HCT116 (cell line): ENCODE results near the gene CDK5RAP1. TPM values are rescaled to one million over a fixed set of nuclear protein-coding genes. Genes with fewer than 3 reads are reported as not detected.

Experiments used
- ATAC-seq: fragments of 200-7000 bp; cut with Tn5 transposase; 2 replicates; pipeline ENCODE4 v1.9.1; 2020; ENCODE audit warnings: mild to moderate bottlenecking, moderate library complexity
- BruUV-seq: library from RNA; stranded (reverse); fragments of 400-500 nt; replicated peaks from 2 replicates; lab custom pipeline; 2021; lab: Mats Ljungman, UMichigan
- CTCF ChIA-PET: fragments of 300-600 bp; sonication (Branson Sonifier 250); formaldehyde crosslinking; loops from one replicate; lab custom pipeline; 2021; ENCODE audit warnings: antibody characterized with exemption; lab: Charles Lee
- POLR2A ChIA-PET: fragments of 300-600, 350-600 bp; sonication (Branson Sonifier 250); formaldehyde crosslinking; loops from one replicate; lab custom pipeline; 2021; ENCODE audit warnings: antibody characterized with exemption; lab: Charles Lee
- RAD21 ChIA-PET, 2 experiments: fragments of 300-600 bp; sonication (Branson Sonifier 250); formaldehyde crosslinking; loops; one replicate each; lab custom pipeline; 2023; ENCODE audit warnings: low total read pairs in 2 of 2; ENCODE audit not compliant: uncharacterized antibody in 2 of 2, unreplicated experiment in 2 of 2, low non-redundant PET in 1 of 2; lab: Charles Lee
- DNase-seq: peaks from one replicate; pipeline ENCODE4 v3.0.0-alpha.2; 2010; ENCODE audit warnings: low read depth, low spot score
- H2AFZ ChIP-seq: fragments of 200-600 bp; shearing (Covaris generic), sonication (generic); 2 replicates; pipeline ENCODE4 v1.6.1; 2017; ENCODE audit warnings: low read depth, mixed run types, mixed read lengths, antibody characterized with exemption, low read length; ENCODE audit not compliant: poor library complexity, severe bottlenecking
- H3K27ac ChIP-seq: 2 replicates; pipeline ENCODE4 v1.5.1; 2012; ENCODE audit warnings: low read depth, low read length
- H3K27me3 ChIP-seq: fragments of 200-600 bp; sonication (generic); 2 replicates; pipeline ENCODE4 v1.6.1; 2016; ENCODE audit warnings: mixed run types, low read length, mixed read lengths; ENCODE audit not compliant: insufficient read depth
- H3K36me3 ChIP-seq, 2 experiments: fragments of 200-500 bp in 1 of 2; fragments of 200-600 bp in 1 of 2; sonication (Bioruptor generic) in 1 of 2; sonication (generic) in 1 of 2; 2 replicates each; pipeline versions ENCODE4 v1.5.1 to v1.6.1; 2014 to 2016; ENCODE audit warnings: low read length in 2 of 2, inconsistent platforms in 1 of 2, mixed read lengths in 1 of 2, mixed run types in 1 of 2; ENCODE audit not compliant: insufficient read depth in 2 of 2, control insufficient read depth in 1 of 2
- H3K4me1 ChIP-seq, 2 experiments: fragments of 200-600 bp in 1 of 2; sonication (generic) in 1 of 2; 2 replicates each; pipeline versions ENCODE4 v1.5.1 to v1.6.1; 2012 to 2017; ENCODE audit warnings: low read length in 2 of 2, inconsistent platforms in 1 of 2, mild to moderate bottlenecking in 1 of 2, mixed read lengths in 1 of 2, mixed run types in 1 of 2, moderate library complexity in 1 of 2; ENCODE audit not compliant: insufficient read depth in 2 of 2, control insufficient read depth in 1 of 2
- H3K4me2 ChIP-seq: fragments of 200-600 bp; sonication (generic); 2 replicates; pipeline ENCODE4 v1.6.1; 2017; ENCODE audit warnings: mixed run types, low read length, mixed read lengths
- H3K4me3 ChIP-seq, 2 experiments: fragments of 200-600 bp in 1 of 2; sonication (generic) in 1 of 2; replicated peaks in 1 of 2; 2 replicates each; pipeline ENCODE4 v1.5.1; 2011 to 2016; ENCODE audit warnings: low read length in 2 of 2, control low read depth in 1 of 2, low read depth in 1 of 2, mild to moderate bottlenecking in 1 of 2, mixed read lengths in 1 of 2, mixed run types in 1 of 2
- H3K79me2 ChIP-seq: fragments of 200-600 bp; sonication (generic); 2 replicates; pipeline ENCODE4 v1.6.1; 2017; ENCODE audit warnings: mild to moderate bottlenecking, mixed run types, low read length, moderate library complexity, mixed read lengths; ENCODE audit not compliant: insufficient read depth
- H3K9ac ChIP-seq: fragments of 200-600 bp; sonication (generic); 2 replicates; pipeline ENCODE4 v1.6.1; 2016; ENCODE audit warnings: low read length, mixed read lengths
- H3K9me2 ChIP-seq: fragments of 200-600 bp; sonication (generic), shearing (Covaris generic); 2 replicates; pipeline ENCODE4 v1.6.1; 2017; ENCODE audit warnings: mixed run types, mild to moderate bottlenecking, moderate library complexity; ENCODE audit not compliant: insufficient read depth
- H3K9me3 ChIP-seq, 2 experiments: fragments of 200-500 bp in 1 of 2; fragments of 200-600 bp in 1 of 2; sonication (Bioruptor generic) in 1 of 2; sonication (generic) in 1 of 2; 2 replicates each; pipeline ENCODE4 v1.6.1; 2014 to 2017; ENCODE audit warnings: low read length in 2 of 2, mixed read lengths in 2 of 2, inconsistent platforms in 1 of 2, low read depth in 1 of 2, mild to moderate bottlenecking in 1 of 2, mixed run types in 1 of 2, moderate library complexity in 1 of 2; ENCODE audit not compliant: control insufficient read depth in 1 of 2, insufficient read depth in 1 of 2
- H4K20me1 ChIP-seq: fragments of 200-600 bp; sonication (generic), shearing (Covaris generic); 2 replicates; pipeline ENCODE4 v1.6.1; 2017; ENCODE audit warnings: mixed run types, mild to moderate bottlenecking, moderate library complexity; ENCODE audit not compliant: insufficient read depth
- CEBPB ChIP-seq: IDR thresholded peaks from 2 replicates; pipeline ENCODE4 v1.6.1; 2012; ENCODE audit warnings: low read depth
- EZH2phosphoT487 ChIP-seq: fragments of 200-600 bp; IDR thresholded peaks from 2 replicates; pipeline ENCODE4 v1.6.1; 2018; ENCODE audit warnings: antibody characterized with exemption, borderline replicate concordance
- FOSL1 ChIP-seq: IDR thresholded peaks from 2 replicates; pipeline ENCODE4 v1.6.1; 2012; ENCODE audit warnings: low read depth
- POLR2AphosphoS5 ChIP-seq: IDR thresholded peaks from 2 replicates; pipeline ENCODE4 v1.6.1; 2011; ENCODE audit warnings: mild to moderate bottlenecking, low read depth, low read length, moderate library complexity
- SIN3A ChIP-seq: IDR thresholded peaks from 2 replicates; pipeline ENCODE4 v1.6.1; 2012; ENCODE audit warnings: low read depth
- TCF7L2 ChIP-seq: IDR thresholded peaks from 2 replicates; pipeline ENCODE4 v1.7.0; 2011; ENCODE audit warnings: borderline replicate concordance, inconsistent platforms; ENCODE audit not compliant: insufficient read depth, insufficient read length; ENCODE audit errors: extremely low read depth
- ZNF274 ChIP-seq: fragments of 200-500 bp; sonication (Bioruptor generic); IDR thresholded peaks from 2 replicates; pipeline ENCODE4 v1.6.1; 2014; ENCODE audit warnings: mild to moderate bottlenecking, low read depth, low read length, inconsistent platforms
- intact Hi-C: fragments of 100-400 bp; cut with micrococcal nuclease; formaldehyde crosslinking; loops from 2 replicates; pipeline ENCODE4 v1.10.0; 2022
- total RNA-seq: library from RNA; stranded (reverse); gene quantifications from one replicate; pipeline ENCODE4 v1.2.1, GENCODE V29; 2021; ENCODE audit not compliant: unreplicated experiment
- TF ChIP-seq, protein P1 (sequence below): IDR thresholded peaks from 2 replicates; pipeline ENCODE4 v1.6.1; 2012; ENCODE audit warnings: low read depth
- TF ChIP-seq, protein P2 (sequence below): IDR thresholded peaks from 2 replicates; pipeline ENCODE4 v1.6.1; 2012
- TF ChIP-seq, protein P3 (sequence below): IDR thresholded peaks from 2 replicates; pipeline ENCODE4 v1.6.1; 2012

The CDK5RAP1 gene
- total RNA-seq, 1 experiment from 2014 or later, result 41.4 TPM

DNA sequence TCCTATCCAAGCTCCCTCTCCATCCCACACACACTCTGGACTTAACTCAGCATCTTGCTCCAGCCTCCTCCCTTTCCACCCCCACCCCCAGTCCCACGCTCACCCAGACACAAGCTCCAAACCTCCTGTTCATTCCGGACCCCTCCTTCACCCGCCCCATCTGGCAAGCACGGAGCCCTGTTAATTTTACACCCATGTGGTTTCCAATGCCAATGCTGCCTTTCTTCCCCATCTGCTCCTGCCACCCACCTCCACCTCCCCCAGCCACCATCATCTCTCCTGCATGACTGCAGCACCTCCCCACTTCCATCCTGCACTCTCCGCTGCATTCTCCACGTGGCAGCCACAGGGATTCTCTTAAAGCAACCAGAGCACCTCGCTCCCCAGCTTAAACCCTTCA is 9.9 kb upstream of the CDK5RAP1 start:
- ChIA-PET POLR2A (no interaction called here), RAD21 (no interaction called here), CTCF (no interaction called here)
- Histone ChIP-seq H3K36me3 (no peaks in the 10 kb centered on the region; a peak in 1 of 4 replicates), H3K9ac (no peak overlapping the region), H4K20me1 (no peaks in the 10 kb centered on the region), H3K27me3 (no peaks in the 10 kb centered on the region), H2AFZ (no peak overlapping the region), H3K9me3 (no peaks in the 10 kb centered on the region), H3K4me2 (no peak overlapping the region), H3K79me2 (no peaks in the 10 kb centered on the region), H3K4me3 (no peak overlapping the region), H3K27ac (no peak overlapping the region), H3K9me2 (no peaks in the 10 kb centered on the region), H3K4me1 (peaks cover 3 to 12% of the 10 kb centered on the region in 2 experiments; a peak in 2 of 4 replicates)
- DNase-seq, result no peak
- intact Hi-C loops, result no loop called here
- ATAC-seq, result no peak
- no peak for TF ChIP-seq SIN3A
- TF ChIP-seq ZNF274, result no peak
- TF ChIP-seq, protein P1, sequence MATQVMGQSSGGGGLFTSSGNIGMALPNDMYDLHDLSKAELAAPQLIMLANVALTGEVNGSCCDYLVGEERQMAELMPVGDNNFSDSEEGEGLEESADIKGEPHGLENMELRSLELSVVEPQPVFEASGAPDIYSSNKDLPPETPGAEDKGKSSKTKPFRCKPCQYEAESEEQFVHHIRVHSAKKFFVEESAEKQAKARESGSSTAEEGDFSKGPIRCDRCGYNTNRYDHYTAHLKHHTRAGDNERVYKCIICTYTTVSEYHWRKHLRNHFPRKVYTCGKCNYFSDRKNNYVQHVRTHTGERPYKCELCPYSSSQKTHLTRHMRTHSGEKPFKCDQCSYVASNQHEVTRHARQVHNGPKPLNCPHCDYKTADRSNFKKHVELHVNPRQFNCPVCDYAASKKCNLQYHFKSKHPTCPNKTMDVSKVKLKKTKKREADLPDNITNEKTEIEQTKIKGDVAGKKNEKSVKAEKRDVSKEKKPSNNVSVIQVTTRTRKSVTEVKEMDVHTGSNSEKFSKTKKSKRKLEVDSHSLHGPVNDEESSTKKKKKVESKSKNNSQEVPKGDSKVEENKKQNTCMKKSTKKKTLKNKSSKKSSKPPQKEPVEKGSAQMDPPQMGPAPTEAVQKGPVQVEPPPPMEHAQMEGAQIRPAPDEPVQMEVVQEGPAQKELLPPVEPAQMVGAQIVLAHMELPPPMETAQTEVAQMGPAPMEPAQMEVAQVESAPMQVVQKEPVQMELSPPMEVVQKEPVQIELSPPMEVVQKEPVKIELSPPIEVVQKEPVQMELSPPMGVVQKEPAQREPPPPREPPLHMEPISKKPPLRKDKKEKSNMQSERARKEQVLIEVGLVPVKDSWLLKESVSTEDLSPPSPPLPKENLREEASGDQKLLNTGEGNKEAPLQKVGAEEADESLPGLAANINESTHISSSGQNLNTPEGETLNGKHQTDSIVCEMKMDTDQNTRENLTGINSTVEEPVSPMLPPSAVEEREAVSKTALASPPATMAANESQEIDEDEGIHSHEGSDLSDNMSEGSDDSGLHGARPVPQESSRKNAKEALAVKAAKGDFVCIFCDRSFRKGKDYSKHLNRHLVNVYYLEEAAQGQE, result no peak
- TF ChIP-seq FOSL1, result no peak
- TF ChIP-seq, protein P2, sequence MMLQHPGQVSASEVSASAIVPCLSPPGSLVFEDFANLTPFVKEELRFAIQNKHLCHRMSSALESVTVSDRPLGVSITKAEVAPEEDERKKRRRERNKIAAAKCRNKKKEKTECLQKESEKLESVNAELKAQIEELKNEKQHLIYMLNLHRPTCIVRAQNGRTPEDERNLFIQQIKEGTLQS, result no peak
- TF ChIP-seq CEBPB, result no peak
- no peak for TF ChIP-seq EZH2phosphoT487
- TF ChIP-seq TCF7L2, result no peak
- TF ChIP-seq, protein P3, sequence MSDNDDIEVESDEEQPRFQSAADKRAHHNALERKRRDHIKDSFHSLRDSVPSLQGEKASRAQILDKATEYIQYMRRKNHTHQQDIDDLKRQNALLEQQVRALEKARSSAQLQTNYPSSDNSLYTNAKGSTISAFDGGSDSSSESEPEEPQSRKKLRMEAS, result no peak
- no peak for TF ChIP-seq POLR2AphosphoS5
- no TSS peak for BruUV-seq
